Nephron (organoid): ENCODE measurements around the gene SIPA1L3.

Experiments
- H3K27ac Mint-ChIP-seq, 3 experiments: 2 replicates each; pipeline ENCODE4 v1.8.0; 2020; ENCODE audit warnings: mixed read lengths in 3 of 3, mild to moderate bottlenecking in 2 of 3, moderate library complexity in 1 of 3
- H3K27me3 Mint-ChIP-seq: 2 replicates; pipeline ENCODE4 v1.8.0; 2021; ENCODE audit warnings: low read depth, mild to moderate bottlenecking, moderate library complexity, mixed read lengths
- H3K36me3 Mint-ChIP-seq: 2 replicates; pipeline ENCODE4 v1.8.0; 2020; ENCODE audit warnings: low read depth, mixed read lengths
- H3K4me1 Mint-ChIP-seq: 2 replicates; pipeline ENCODE4 v1.8.0; 2020; ENCODE audit warnings: mixed read lengths
- H3K4me3 Mint-ChIP-seq, 3 experiments: 2 replicates each; pipeline ENCODE4 v1.8.0; 2020; ENCODE audit warnings: mild to moderate bottlenecking in 3 of 3, mixed read lengths in 3 of 3, moderate library complexity in 2 of 3
- H3K9me3 Mint-ChIP-seq: 2 replicates; pipeline ENCODE4 v1.8.0; 2020; ENCODE audit warnings: mixed read lengths
- TF ChIP-seq, protein P1 (sequence below), 3 experiments: fragments of 200-600 bp; sonication (generic); IDR thresholded peaks; one replicate each; pipeline ENCODE4 v1.5.0; 2021; ENCODE audit warnings: antibody characterized with exemption in 3 of 3; ENCODE audit not compliant: unreplicated experiment in 3 of 3

Gene SIPA1L3

DNA sequence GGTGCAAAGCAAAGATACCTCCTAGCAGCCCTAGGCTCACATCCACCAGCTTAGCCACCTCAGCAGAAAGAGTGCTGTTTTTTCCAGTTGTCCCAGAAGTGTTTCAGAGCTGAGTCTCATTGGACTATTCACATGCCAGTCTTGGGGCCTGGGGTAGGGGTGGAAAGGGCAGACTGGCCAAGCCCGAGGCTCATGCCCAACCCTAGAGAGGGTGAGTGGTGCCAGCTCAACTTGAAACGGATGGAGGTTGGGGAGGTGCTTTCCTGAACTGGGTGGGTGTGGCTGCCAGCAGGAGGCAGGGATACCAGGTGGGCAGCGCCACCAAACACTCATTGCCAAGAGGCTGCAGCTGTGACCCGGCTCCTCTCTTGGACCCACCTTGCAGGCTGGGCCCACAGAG lies 200.1 kb downstream of the SIPA1L3 start:
- Mint-ChIP-seq H3K27me3 (no peaks in the 10 kb centered on the region), H3K4me3 (no peak overlapping the region), H3K4me1 (no peaks in the 10 kb centered on the region), H3K27ac (no peak overlapping the region), H3K9me3 (no peaks in the 10 kb centered on the region), H3K36me3 (peaks cover 40% of the 10 kb centered on the region)
- TF ChIP-seq, protein P1, sequence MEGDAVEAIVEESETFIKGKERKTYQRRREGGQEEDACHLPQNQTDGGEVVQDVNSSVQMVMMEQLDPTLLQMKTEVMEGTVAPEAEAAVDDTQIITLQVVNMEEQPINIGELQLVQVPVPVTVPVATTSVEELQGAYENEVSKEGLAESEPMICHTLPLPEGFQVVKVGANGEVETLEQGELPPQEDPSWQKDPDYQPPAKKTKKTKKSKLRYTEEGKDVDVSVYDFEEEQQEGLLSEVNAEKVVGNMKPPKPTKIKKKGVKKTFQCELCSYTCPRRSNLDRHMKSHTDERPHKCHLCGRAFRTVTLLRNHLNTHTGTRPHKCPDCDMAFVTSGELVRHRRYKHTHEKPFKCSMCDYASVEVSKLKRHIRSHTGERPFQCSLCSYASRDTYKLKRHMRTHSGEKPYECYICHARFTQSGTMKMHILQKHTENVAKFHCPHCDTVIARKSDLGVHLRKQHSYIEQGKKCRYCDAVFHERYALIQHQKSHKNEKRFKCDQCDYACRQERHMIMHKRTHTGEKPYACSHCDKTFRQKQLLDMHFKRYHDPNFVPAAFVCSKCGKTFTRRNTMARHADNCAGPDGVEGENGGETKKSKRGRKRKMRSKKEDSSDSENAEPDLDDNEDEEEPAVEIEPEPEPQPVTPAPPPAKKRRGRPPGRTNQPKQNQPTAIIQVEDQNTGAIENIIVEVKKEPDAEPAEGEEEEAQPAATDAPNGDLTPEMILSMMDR (IDR thresholded peaks at IDR 0.05; ENCODE audit: unreplicated experiment in 3 of 3): no peak

DNA sequence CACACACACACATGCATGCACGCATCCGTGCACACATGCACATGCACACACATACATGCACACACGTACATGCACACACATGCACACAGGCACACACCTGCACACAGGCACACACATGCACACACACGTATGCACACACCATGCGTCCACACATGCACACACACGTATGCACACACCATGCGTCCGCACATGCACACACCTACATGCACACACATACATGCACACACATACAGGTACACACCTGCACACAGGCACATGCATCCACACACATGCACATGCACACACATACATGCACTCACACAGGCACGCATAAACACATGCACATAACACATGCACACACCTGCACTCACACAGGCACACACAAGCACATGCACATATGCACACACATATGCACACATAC lies 204.9 kb downstream of the SIPA1L3 start:
- Mint-ChIP-seq H3K9me3 (no peaks in the 10 kb centered on the region), H3K4me1 (no peaks in the 10 kb centered on the region), H3K36me3 (peaks cover 48% of the 10 kb centered on the region), H3K4me3 (no peak overlapping the region), H3K27ac (no peak overlapping the region), H3K27me3 (no peaks in the 10 kb centered on the region)
- TF ChIP-seq, protein P1 (IDR thresholded peaks at IDR 0.05; ENCODE audit: unreplicated experiment in 3 of 3): no peak

DNA sequence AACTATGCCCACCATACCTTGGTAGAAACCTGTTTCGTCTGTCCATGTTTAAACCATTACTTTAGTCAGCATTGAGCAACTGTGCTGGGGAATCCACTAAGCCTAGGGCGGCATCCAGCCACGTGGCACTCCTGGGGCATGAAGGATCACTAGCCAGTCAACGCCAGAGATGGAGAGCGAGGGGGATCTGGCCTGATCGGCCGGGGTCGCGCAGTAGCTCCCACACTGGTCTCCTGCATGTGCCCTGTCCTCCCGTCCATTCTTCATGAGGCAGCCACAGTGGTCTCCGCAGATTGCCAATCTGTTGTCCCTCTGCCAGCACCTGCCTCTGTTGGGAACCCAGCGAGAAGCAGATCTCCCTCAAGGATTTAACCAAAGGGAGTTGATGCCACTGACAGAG lies 207.6 kb downstream of the SIPA1L3 start:
- H3K4me3 Mint-ChIP-seq: no peak overlapping the region
- no peaks in the 10 kb centered on the region for H3K27me3 Mint-ChIP-seq
- TF ChIP-seq, protein P1 (IDR thresholded peaks at IDR 0.05; ENCODE audit: unreplicated experiment in 3 of 3): no peak
- H3K9me3 Mint-ChIP-seq: peaks cover 9% of the 10 kb centered on the region
- no peaks in the 10 kb centered on the region for H3K4me1 Mint-ChIP-seq
- peaks cover 52% of the 10 kb centered on the region for H3K36me3 Mint-ChIP-seq
- no peak overlapping the region for H3K27ac Mint-ChIP-seq

DNA sequence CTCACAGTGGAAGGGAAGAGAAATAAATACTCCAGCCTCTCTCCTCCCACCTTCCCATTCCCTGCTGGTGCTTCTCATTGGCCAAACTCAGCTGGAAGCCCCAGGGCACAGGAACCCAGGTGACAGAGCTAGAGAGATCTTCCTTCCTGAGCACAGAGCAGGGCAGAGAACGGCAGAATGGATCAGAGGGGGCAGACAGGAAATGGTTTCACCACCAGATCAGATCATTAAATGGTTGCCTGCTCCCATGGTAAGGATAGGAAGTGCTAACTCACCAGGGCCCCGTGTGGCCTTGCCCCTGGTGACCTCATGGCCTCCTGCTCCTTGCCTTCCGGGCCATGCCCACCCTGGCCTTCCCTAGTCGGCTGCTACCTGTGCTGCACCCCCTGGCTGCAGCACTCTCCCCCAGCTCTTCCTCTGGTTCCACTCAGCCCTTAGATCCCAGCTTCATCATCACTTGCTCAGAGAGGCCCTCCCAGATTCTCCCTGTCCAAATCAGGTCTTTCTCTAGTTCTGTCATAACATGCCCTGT lies 208.3 kb downstream of the SIPA1L3 start:
- peaks cover 16% of the 10 kb centered on the region for H3K9me3 Mint-ChIP-seq

DNA sequence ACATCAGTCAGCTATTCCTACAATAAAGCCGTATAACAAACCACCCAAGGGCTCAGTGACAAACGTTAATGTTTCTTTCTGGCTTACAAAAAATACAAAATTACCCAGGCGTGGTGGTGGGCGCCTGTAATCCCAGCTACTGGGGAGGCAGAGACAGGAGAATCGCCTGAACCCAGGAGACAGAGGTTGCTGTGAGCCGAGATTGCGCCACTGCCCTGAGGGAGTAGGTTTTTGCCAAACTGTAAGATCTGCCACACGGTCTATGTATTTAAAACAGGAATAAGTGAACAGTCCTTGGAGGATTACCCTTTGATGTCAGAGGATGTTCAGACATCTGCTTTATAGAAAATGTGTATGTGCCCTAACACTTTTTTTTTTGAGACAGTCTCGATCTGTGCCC lies 211.2 kb downstream of the SIPA1L3 start:
- no peak overlapping the region for H3K27ac Mint-ChIP-seq
- H3K4me3 Mint-ChIP-seq: no peak overlapping the region
- H3K27me3 Mint-ChIP-seq: no peaks in the 10 kb centered on the region
- H3K4me1 Mint-ChIP-seq: no peaks in the 10 kb centered on the region
- H3K9me3 Mint-ChIP-seq: peaks cover 32% of the 10 kb centered on the region
- peaks cover 64% of the 10 kb centered on the region for H3K36me3 Mint-ChIP-seq
- TF ChIP-seq, protein P1 (IDR thresholded peaks at IDR 0.05; ENCODE audit: unreplicated experiment in 3 of 3): no peak

More for the DNA sequence above, 208.3 kb downstream of the SIPA1L3 start:
- Mint-ChIP-seq H3K4me3 (no peak overlapping the region), H3K27me3 (no peaks in the 10 kb centered on the region), H3K27ac (no peak overlapping the region), H3K4me1 (no peaks in the 10 kb centered on the region), H3K36me3 (peaks cover 59% of the 10 kb centered on the region)
- TF ChIP-seq, protein P1 (IDR thresholded peaks at IDR 0.05; ENCODE audit: unreplicated experiment in 3 of 3): no peak

DNA sequence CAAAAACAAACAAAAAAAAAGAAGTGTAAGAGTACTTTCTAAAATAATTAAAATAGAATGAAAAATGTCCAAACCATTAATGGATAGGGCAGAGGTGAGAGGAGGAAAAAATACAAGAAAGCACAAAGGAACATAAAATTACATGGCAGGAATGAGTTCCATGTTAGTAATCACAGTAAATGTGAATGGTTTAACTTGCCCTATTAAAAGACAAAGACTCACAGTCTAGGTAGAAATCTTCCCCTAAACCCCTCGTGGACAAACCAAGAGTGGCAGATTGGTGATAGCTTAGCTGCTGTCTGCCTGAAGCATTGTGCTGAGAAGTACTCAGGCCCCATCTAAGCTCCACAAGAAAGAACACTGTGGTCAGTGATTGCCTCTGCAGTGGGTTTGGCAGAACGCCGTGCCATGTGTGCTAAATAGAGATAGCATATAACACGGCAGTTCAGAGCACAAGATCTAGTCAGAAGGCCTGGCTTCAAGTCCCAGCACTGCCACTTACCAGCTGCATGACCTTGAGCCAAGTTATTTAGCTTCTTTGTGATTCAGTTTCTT lies 213.5 kb downstream of the SIPA1L3 start:
- TF ChIP-seq, protein P1 (IDR thresholded peaks at IDR 0.05; ENCODE audit: unreplicated experiment in 3 of 3): no peak
- Mint-ChIP-seq H3K36me3 (peaks cover 61% of the 10 kb centered on the region), H3K27me3 (no peaks in the 10 kb centered on the region), H3K4me3 (no peak overlapping the region), H3K27ac (no peak overlapping the region), H3K9me3 (peaks cover 35% of the 10 kb centered on the region), H3K4me1 (no peaks in the 10 kb centered on the region)
